HG03342 (cell line): Measurements from ENCODE around the gene KIF21B.

Source experiments
- ATAC-seq: cut with Tn5 transposase; IDR thresholded peaks from one replicate; pipeline ENCODE4 v1.9.1; 2021; ENCODE audit warnings: mild to moderate bottlenecking, moderate library complexity; ENCODE audit not compliant: unreplicated experiment

KIF21B gene, protein sequence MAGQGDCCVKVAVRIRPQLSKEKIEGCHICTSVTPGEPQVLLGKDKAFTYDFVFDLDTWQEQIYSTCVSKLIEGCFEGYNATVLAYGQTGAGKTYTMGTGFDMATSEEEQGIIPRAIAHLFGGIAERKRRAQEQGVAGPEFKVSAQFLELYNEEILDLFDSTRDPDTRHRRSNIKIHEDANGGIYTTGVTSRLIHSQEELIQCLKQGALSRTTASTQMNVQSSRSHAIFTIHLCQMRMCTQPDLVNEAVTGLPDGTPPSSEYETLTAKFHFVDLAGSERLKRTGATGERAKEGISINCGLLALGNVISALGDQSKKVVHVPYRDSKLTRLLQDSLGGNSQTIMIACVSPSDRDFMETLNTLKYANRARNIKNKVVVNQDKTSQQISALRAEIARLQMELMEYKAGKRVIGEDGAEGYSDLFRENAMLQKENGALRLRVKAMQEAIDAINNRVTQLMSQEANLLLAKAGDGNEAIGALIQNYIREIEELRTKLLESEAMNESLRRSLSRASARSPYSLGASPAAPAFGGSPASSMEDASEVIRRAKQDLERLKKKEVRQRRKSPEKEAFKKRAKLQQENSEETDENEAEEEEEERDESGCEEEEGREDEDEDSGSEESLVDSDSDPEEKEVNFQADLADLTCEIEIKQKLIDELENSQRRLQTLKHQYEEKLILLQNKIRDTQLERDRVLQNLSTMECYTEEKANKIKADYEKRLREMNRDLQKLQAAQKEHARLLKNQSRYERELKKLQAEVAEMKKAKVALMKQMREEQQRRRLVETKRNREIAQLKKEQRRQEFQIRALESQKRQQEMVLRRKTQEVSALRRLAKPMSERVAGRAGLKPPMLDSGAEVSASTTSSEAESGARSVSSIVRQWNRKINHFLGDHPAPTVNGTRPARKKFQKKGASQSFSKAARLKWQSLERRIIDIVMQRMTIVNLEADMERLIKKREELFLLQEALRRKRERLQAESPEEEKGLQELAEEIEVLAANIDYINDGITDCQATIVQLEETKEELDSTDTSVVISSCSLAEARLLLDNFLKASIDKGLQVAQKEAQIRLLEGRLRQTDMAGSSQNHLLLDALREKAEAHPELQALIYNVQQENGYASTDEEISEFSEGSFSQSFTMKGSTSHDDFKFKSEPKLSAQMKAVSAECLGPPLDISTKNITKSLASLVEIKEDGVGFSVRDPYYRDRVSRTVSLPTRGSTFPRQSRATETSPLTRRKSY (N-terminal part only)

DNA sequence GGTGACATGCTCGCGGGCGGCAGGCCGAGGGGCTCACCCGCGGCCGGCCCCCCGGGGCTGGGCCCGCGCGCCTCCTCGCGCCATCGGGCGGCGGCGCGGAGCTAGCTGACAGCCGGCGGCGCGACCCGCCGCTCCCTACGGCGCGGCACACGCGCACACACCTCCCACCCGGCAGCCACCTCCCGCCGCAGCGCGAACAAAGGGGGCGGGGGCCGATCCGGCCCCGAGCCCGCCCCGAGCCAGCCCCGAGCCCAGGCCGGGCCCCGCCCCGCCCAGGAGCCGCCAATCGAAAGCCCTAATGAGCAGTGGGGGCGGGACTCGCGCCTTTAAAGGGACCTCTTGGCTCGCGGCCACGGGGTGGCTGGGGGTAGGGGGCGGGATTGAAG is at the start of gene KIF21B:
Gene KIF21B, minus strand, starts transcription at position 198 of the 386 bp plus-strand sequence. CDS start 331 bp downstream, outside the sequence.
- ATAC-seq, result peak; percentile 68

DNA sequence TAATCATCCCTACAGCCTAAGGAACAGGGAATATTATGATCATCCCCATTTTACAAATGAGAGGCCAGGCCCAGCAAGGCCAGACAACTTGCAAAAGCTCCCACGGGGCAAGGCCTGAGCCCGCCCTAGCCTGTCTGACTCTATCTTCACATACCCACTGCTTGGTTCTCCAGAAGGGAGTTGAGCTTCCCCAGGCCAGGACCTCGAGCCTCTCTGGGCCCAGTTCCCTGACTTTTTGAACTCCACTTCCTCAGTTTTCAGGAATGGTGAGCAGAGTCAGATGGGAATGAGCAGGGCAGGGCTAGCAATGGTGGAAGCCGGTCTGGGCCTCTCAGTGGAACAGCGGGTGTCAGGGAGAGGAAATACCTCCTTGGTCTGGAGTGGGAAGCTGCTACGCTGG is 49.4 kb upstream of the KIF21B start:
- no peak for ATAC-seq

DNA sequence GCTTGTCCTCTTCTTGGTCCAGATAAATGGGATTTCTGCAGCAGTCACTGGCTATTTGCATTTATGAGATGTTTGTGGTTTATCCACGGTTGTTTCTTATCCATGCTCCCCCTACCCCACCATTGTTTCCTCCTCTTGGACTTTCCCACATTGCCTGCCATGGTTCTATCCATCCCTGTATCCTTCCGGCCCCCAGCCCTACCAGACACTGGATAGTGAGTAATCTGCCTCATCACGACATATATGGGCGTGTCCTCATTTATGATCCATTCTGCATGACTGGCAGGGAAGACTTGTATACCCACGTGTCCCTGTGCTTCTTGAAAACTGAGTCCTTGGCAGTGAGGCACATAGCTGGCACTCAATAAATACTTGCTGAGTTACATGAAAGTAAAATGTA is 48.6 kb upstream of the KIF21B start:
- no peak for ATAC-seq

DNA sequence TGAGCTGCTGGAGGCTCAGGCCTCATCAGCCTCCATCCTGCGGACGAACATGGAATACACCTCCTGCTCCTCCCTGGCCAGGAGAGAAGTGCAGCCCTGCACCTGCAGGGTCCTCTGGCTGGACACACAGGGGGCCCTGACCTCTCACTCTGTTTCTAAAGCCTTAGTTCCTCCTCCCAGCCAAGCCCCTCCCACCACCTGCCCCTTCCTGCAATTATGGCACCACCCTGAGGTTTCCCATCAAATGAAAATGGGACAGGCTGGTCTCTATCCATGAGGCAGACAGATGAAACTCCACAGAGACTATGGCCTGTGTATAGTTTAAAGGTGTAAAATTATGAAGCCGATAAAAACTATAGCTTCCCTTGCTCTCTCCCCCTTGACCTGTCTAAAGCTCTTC is 46.1 kb upstream of the KIF21B start:
- ATAC-seq, result no peak

DNA sequence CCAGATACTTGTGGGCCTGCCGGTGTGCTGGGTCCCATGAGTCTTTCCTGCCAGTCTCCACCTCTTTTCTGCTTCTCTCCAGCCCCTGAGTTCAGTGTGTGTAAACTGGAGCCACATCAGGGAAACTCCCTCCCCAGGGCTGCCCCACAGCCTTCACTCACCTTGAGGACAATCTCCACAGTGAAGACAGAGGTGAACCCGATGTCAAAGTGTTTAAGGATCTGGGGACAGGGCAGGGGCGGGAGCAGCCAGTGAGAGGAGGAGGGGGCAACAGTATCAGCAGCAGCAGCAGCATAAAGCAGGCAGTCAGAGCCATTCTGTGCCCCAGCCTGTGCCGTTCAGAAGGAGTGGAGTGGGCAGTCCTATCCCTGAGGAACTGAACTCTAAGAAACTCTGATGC is 45.5 kb upstream of the KIF21B start:
- no peak for ATAC-seq

DNA sequence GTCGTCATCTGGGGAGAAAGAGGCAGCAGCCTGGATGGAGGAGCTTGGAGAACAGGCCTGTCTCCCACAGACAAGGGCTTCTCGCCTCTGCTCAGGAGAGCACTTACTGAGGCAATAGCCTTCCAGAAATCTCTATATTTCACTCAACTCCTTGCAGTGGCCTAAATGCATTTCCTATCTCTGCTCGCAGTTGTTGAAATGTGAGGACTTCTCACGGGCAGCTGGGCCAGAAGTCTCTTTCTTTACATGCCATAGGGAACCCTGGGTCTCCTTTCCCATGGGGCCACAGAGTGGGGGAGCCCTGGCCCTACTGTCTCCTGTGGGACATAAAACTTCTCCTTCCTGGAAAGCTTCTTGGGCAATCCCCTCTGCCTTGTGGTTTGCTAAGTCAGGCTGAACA is 43.5 kb upstream of the KIF21B start:
- no peak for ATAC-seq

DNA sequence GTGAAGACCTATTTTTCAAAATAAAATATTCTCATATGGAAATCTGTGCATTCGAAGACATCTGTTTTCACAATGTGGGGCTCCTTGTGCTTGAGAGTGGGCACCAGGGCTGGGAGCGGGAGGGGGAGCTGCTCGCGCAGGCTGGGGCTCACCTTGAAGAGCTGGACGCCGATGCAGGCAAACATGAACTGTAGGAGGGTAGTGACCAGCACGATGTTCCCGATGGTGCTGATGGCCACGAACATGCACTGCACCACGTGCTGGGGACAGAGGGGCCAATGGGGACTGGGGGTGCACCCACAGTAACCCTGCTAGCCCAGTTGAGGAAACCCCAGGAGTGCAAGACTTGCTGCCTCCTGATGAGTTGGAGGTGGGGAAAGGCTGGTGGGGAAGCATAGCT is 42.2 kb upstream of the KIF21B start:
- no peak for ATAC-seq

DNA sequence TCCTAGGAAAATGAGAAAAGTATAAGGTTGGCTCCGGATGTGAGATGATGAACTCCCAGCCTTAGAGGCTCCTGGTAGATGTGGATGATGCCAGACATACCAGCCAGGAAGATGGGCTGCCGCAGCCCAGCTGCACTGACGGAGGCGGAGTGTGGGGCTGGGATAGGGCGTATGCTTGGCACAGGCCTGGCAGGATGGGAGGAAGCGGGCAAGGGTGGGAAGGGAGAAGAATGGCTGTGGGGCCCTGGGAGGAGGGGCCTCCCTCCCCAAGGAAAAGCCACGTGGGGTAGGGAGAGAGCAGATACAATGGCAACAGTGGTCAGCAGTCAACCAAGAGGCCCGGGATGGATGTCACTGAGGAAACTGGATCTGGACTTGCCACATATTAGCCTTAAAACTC is 41.3 kb upstream of the KIF21B start:
- ATAC-seq, result no peak

DNA sequence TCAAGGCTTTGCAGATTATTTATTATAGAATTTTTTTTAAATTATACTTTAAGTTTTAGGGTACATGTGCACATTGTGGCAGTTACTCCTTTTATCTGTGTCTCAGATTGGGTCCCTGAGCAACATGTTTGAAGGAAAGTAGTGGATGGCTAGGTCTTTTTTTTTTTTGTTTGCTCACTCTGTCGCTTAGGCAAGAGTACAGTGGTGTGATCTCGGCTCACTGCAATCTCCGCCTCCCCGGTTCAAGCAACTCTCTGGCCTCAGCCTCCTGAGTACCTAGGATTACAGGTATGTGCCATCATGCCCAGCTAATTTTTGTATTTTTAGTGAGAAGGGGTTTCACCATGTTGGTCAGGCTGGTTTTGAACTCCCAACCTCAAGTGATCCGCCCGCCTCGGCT is 39.6 kb upstream of the KIF21B start:
- ATAC-seq, result no peak

DNA sequence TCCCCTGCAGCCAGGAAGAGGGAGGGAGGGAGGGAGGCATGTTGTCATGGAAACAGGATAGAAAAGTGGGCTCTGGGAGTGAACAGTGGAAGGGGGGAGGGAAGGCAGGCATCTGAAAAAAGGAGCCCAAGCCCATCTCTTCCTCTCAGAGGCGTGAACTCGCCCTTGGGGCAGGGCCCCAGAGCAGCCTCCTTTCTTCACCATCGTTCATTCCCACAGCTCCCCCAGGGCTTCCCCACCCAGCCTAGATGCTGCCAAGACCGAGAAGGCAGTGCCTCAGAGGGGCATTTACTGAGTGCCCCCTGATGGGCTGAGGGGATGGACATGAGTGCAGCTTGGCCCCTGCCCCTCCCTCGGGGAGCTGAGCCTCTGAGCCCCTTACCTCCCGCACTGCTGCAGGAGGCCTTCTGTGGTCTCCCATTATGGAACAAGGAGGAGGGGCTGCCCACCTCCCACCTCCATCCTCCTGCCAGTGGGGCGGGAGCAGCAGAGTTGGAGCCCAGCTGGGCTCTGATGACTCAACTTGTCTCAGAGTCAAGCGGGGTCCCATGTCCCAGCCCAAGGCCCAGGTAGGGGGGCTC is 39.1 kb upstream of the KIF21B start:
- ATAC-seq, result no peak

DNA sequence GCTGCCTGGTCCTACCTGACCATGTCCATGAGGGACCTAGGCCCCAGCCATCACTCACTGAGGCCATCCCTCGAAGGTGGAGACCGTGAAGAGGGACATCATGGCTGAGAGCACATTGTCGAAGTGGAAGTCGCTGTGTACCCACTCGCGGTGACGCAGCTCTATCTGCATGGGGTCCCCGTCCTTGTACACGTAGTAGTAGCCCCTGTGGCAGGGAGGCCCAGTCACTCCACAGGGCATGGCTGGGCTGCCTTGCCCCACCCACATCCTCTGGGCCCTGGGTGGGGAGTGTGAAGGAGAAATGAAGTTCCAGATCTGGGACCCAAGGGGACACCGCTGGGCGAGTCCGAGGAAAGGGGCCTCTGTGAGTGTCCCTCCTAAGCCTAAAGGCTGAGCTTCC is 38.4 kb upstream of the KIF21B start:
- ATAC-seq, result no peak

DNA sequence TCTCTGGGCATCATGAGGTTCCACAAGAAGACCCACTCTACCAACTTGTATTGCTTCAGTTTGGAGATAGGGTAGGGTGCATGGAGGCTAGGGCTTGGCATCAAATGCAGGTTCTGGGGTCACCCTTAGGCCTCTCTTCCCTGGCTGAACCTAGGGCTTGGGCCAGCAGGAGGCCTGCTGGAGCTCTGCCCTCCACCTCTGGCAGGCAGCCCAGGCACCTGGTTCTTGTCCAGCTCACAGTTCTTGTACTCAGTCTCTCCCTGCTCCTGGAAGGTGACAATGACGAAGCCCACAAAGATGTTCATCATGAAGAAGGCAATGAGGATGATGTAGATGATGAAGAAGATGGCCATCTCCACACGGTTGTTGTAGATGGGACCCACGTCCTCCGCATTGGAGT is 37.5 kb upstream of the KIF21B start:
- ATAC-seq, result no peak

DNA sequence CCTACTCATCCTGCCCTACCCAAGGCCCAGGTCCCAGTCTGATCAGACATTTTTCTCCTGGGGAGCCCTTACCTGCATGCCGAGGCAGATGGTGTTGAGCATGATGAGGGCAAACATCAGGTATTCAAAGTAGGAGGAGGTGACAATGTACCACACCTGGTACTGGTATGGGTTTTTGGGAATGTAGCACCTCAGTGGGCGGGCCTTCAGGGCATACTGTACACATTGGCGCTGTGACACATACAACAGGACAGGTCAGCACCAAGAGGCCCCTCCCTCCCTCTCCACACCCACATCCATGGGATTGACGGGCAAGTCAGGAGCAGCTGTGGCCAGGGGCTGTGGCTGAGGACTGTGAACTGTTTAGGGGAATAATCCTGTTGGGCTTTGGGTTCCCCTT is 37.1 kb upstream of the KIF21B start:
- ATAC-seq, result no peak

DNA sequence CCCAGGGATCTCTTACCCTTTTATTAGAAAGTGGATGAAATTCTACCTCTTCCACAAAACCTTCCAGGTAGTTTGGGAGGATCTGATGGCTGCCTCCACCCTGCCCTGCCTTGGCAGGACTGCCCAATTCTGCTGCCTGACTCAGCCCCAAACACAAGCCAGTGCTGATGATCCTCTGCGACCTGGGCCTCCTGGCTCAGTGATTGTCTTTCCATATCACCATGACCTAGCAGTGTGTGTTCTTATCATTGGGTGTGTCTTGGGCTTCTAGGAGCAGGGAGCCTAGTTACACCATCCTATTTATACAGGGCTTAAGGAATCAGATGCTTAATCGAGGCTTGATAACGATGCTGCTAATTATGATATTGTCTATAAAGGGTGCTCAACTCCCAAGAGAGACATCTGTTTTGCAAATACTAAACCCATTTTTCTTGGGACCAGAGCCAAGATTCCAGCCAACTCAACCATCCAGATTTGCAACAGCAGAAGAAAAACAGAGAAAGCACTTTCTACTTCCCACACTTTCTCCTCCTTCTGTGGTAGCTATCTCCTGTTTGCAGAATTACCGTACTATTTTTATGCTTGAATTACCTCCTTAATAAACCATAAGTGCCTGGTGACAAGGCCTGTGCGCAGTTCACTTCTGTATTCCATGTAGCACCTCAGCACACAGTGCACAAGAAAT is 36.5 kb upstream of the KIF21B start:
- no peak for ATAC-seq

DNA sequence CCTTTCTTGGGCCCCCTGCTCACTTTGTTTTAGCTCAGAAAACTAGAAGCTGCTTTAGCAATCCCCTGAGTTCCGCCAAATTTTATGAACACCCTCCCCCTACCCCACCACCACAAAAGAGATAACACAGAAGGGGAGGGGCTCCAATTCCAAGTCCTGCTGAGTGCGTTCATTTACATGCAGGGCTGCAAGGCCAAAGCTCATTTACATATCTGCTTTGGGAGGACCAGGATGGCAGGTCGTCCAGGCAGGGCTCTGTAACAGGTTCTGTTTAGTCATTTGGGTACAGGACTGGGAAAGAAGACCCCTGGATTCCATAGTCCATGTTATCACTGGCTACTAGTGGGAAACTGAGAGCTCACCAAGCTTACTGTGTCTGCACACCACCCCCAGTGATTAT is 35.9 kb upstream of the KIF21B start:
- no peak for ATAC-seq

DNA sequence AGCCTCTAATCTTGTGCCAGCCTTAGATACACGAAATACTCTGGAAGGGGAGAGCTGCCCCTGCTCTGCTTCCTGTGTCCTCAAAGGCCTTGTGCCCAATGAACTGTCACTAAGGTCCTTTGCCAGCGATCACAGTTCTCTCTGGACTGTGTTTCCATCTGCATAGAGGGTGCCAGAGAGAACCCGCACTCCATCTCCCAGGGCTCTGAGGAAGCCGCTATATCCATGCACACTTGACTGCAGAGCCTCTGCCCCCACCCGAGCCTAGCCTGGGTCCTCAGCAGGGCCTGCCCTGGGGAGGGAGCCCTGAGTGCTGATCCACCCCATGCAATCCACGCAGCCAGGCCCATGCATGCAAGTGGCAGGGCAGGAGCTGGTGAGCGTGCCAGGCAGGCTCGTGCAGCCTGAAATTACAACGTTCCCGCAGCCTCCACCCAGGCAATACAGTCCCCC is 30.6 kb upstream of the KIF21B start:
- ATAC-seq, result no peak

DNA sequence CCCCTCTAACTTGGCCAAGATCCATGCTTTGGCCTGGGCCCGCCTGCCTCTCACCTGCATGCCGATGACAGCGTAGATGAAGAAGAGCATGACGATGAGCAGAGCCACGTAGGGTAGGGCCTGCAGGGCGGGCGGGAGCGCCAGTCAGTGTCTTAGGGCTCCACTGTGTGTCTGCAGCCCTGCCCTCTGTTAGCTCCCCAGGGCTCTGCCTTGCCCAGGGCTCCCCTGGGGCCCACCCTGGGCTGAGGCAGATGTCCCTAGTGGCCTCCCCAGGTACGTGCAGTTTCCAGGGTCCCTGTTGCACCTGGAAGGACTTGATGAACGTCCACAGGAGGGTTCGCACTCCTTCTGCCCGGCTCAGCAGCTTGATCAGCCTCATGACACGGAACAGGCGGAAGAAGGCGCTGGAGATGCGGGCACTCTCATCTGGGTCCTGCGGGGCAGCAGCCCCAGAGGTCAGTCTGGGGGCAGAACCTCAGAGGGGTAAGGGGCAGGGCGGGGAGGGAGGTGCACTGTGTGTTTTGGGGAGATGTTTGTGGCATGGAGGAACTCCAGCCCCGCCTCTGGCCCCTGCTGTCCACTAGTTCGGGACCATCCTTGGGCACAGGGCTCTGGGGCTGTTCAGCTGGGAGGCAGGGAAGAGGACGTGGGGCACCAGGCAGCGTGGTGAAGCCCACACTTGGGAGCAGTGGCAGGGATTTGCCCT is 29.8 kb upstream of the KIF21B start:
- no peak for ATAC-seq

DNA sequence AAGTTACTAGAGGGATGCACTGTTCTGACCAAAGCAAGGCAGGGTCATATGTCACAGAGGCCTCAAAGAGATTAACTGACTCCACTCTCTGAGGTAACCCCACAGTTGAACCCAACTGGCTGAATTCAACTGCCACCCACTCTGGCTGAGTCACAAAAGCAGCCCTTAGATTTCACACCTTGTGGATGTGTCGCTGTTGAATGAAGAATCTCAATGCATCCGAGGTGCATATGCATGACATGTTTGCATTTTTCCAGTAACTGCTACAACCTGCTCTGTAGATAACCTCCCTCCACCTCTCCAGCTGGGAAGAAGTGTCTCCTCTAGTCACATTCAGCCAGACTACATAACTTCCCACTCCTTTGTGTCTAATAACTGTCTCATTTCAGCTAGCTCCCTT is 27.9 kb upstream of the KIF21B start:
- no peak for ATAC-seq

DNA sequence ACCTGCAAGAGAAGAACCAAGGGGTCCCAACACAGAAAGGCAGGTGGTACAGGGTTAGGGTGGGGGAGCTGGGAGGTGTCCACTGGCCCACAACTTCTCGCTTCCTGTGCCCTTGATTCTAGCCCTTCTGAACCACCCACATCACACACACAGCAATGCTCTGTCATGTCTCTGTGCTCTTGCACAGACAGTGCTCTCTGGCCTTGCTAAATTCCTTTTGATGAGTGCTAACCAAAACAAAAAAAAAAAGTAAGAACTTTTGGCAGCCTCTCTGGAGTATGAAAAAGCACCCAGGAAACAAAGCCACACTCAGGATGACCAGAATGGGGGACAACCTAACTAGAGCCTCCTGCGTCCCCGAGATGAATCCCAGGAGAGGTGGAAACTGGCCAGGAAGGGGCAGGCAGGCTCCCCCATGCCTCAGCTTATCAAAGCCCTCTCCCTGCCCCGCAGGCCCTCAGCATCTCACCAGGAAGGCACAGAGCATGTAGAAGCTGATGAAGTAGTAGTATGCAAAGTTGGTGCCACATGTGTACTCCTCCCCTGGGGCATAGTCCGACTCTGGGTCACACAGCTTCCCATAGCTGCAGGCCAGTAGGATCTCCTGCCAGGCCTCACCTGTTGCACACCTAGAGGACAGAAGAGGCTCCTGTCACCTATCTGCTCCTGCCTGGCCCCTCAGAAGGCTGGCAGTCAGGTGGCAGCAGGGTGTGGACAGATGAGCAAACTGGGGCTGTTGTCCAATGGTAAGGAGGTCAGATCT is 27.2 kb upstream of the KIF21B start:
- no peak for ATAC-seq
